CD8-positive, alpha-beta memory T cell (primary cell): Measurements from ENCODE around the gene LRBA. TPM values are rescaled to one million over a fixed set of nuclear protein-coding genes. Genes with fewer than 3 reads are reported as not detected.

Experiments used
- CTCF ChIA-PET: fragments of 350-600 bp; sonication (Branson Sonifier 250); formaldehyde crosslinking; loops from one replicate; lab custom pipeline; 2021; ENCODE audit warnings: antibody characterized with exemption; lab: Charles Lee
- POLR2A ChIA-PET: fragments of 350-600 bp; sonication (Branson Sonifier 250); formaldehyde crosslinking; loops from one replicate; lab custom pipeline; 2021; ENCODE audit warnings: antibody characterized with exemption; lab: Charles Lee
- DNase-seq, 5 donors: peaks; one replicate each; pipeline versions ENCODE4 v3.0.0 to v3.0.0-alpha.2; 2020 to 2022; ENCODE audit warnings: mixed read lengths in 1 of 5
- H3K27ac ChIP-seq: one replicate; pipeline ENCODE4 v1.7.0; 2013; ENCODE audit warnings: low read depth, mild to moderate bottlenecking, low read length, moderate library complexity
- H3K27me3 ChIP-seq: 2 replicates; pipeline ENCODE4 v1.7.0; 2013; ENCODE audit warnings: low read length, mild to moderate bottlenecking; ENCODE audit not compliant: insufficient read depth, poor library complexity, severe bottlenecking
- H3K36me3 ChIP-seq: 2 replicates; pipeline ENCODE4 v1.7.0; 2013; ENCODE audit warnings: mild to moderate bottlenecking, low read length, moderate library complexity; ENCODE audit not compliant: insufficient read depth
- H3K4me1 ChIP-seq: 2 replicates; pipeline ENCODE4 v1.7.0; 2013; ENCODE audit warnings: mild to moderate bottlenecking, low read length, moderate library complexity; ENCODE audit not compliant: insufficient read depth
- H3K4me3 ChIP-seq: 2 replicates; pipeline ENCODE4 v1.7.0; 2013; ENCODE audit warnings: mild to moderate bottlenecking, low read length
- H3K9me3 ChIP-seq: 2 replicates; pipeline ENCODE4 v1.7.0; 2013; ENCODE audit warnings: mild to moderate bottlenecking, low read length
- H3K27ac Mint-ChIP-seq, 8 donors: one replicate each; pipeline ENCODE4 v1.8.0; 2020 to 2021; ENCODE audit warnings: mixed read lengths in 8 of 8, mild to moderate bottlenecking in 6 of 8, inconsistent platforms in 3 of 8, moderate library complexity in 3 of 8
- H3K27me3 Mint-ChIP-seq, 2 donors: one replicate each; pipeline ENCODE4 v1.8.0; 2020 to 2021; ENCODE audit warnings: mixed read lengths in 2 of 2, mild to moderate bottlenecking in 1 of 2, moderate library complexity in 1 of 2
- H3K36me3 Mint-ChIP-seq, 3 donors: one replicate each; pipeline ENCODE4 v1.8.0; 2020 to 2021; ENCODE audit warnings: mixed read lengths in 3 of 3, inconsistent platforms in 1 of 3, mild to moderate bottlenecking in 1 of 3
- H3K4me1 Mint-ChIP-seq, 3 donors: one replicate each; pipeline ENCODE4 v1.8.0; 2020 to 2021; ENCODE audit warnings: mixed read lengths in 3 of 3, inconsistent platforms in 1 of 3, mild to moderate bottlenecking in 1 of 3
- H3K4me3 Mint-ChIP-seq, 7 donors: one replicate each; pipeline ENCODE4 v1.8.0; 2020 to 2021; ENCODE audit warnings: mixed read lengths in 7 of 7, mild to moderate bottlenecking in 6 of 7, moderate library complexity in 4 of 7, inconsistent platforms in 2 of 7
- H3K9me3 Mint-ChIP-seq, 5 donors: one replicate each; pipeline ENCODE4 v1.8.0; 2020 to 2022; ENCODE audit warnings: mixed read lengths in 5 of 5, mild to moderate bottlenecking in 3 of 5, moderate library complexity in 2 of 5, inconsistent platforms in 1 of 5
- polyA plus RNA-seq: library from polyadenylated mRNA; unstranded; fragments of 300-500 nt; fragmentation: Illumina TruSeq; gene quantifications from one replicate; pipeline ENCODE4 v1.2.3, GENCODE V29; 2021
- total RNA-seq, 2 experiments: library from RNA; stranded (reverse); gene quantifications; one replicate each; pipeline ENCODE4 v1.2.3, GENCODE V29; 2021

LRBA gene
- total and polyA plus RNA-seq, 3 experiments from 2014 or later = 25.9 to 61.9 (median 56.4) TPM

- Histone ChIP-seq H3K36me3 (no peaks in the 10 kb centered on the region), H3K4me1 (no peaks in the 10 kb centered on the region), H3K27ac (no peak overlapping the region), H3K9me3 (no peaks in the 10 kb centered on the region), H3K27me3 (no peaks in the 10 kb centered on the region), H3K4me3 (no peak overlapping the region)
- Mint-ChIP-seq H3K4me3 (no peak overlapping the region), H3K27ac (no peak overlapping the region), H3K9me3 (peaks cover 0 to 5% (median 0%) of the 10 kb centered on the region in 5 donors), H3K27me3 (no peaks in the 10 kb centered on the region), H3K4me1 (peaks cover 9 to 16% (median 16%) of the 10 kb centered on the region in 3 donors), H3K36me3 (peaks cover 5 to 10% (median 10%) of the 10 kb centered on the region in 3 donors)
- CTCF ChIA-PET = no interaction called here
- POLR2A ChIA-PET = no interaction called here
- no peak for DNase-seq
Measured at GRCh38 chr4:150628073-150628472, 387.0 kb downstream of the LRBA start.

- no peaks in the 10 kb centered on the region for H3K4me1 ChIP-seq
- no peak overlapping the region for H3K27ac ChIP-seq
- no peak for DNase-seq
- Mint-ChIP-seq H3K27me3 (no peaks in the 10 kb centered on the region), H3K36me3 (peaks cover 9 to 17% (median 11%) of the 10 kb centered on the region in 3 donors), H3K4me3 (no peak overlapping the region), H3K4me1 (peaks cover 10 to 18% (median 12%) of the 10 kb centered on the region in 3 donors), H3K9me3 (peaks cover 0 to 3% (median 0%) of the 10 kb centered on the region in 5 donors), H3K27ac (no peak overlapping the region)
- no peaks in the 10 kb centered on the region for H3K27me3 ChIP-seq
- ChIA-PET CTCF (no interaction called here), POLR2A (no interaction called here)
- H3K9me3 ChIP-seq = no peaks in the 10 kb centered on the region
- H3K36me3 ChIP-seq = no peaks in the 10 kb centered on the region
- no peak overlapping the region for H3K4me3 ChIP-seq
Measured at GRCh38 chr4:150625033-150625432, 390.1 kb downstream of the LRBA start.

- H3K9me3 Mint-ChIP-seq = peaks cover 0 to 3% (median 0%) of the 10 kb centered on the region in 5 donors
- Histone ChIP-seq H3K4me3 (no peak overlapping the region), H3K27ac (no peak overlapping the region), H3K4me1 (no peaks in the 10 kb centered on the region), H3K9me3 (no peaks in the 10 kb centered on the region), H3K36me3 (no peaks in the 10 kb centered on the region), H3K27me3 (no peaks in the 10 kb centered on the region)
- CTCF ChIA-PET = no interaction called here
- H3K27ac Mint-ChIP-seq = no peak overlapping the region
- H3K4me3 Mint-ChIP-seq = no peak overlapping the region
- peaks cover 12 to 23% (median 19%) of the 10 kb centered on the region in 3 donors for H3K4me1 Mint-ChIP-seq
- H3K27me3 Mint-ChIP-seq = no peaks in the 10 kb centered on the region
- POLR2A ChIA-PET = no interaction called here
- H3K36me3 Mint-ChIP-seq = peaks cover 9 to 15% (median 9%) of the 10 kb centered on the region in 3 donors
- no peak for DNase-seq
Measured at GRCh38 chr4:150624055-150624454, 391.0 kb downstream of the LRBA start.

GRCh38 chr4:150619042-150619441 lies 396.0 kb downstream of the LRBA start:
- no peak for DNase-seq
- H3K36me3 ChIP-seq = no peaks in the 10 kb centered on the region
- peaks cover 0 to 3% (median 0%) of the 10 kb centered on the region in 5 donors for H3K9me3 Mint-ChIP-seq
- H3K4me1 ChIP-seq = no peaks in the 10 kb centered on the region
- no peaks in the 10 kb centered on the region for H3K27me3 ChIP-seq
- H3K4me3 ChIP-seq = no peak overlapping the region
- H3K4me1 Mint-ChIP-seq = peaks cover 10 to 19% (median 15%) of the 10 kb centered on the region in 3 donors
- peaks cover 13 to 15% (median 14%) of the 10 kb centered on the region in 3 donors for H3K36me3 Mint-ChIP-seq
- ChIA-PET POLR2A (no interaction called here), CTCF (no interaction called here)
- H3K27ac ChIP-seq = no peak overlapping the region
- H3K27ac Mint-ChIP-seq = no peak overlapping the region
- no peaks in the 10 kb centered on the region for H3K9me3 ChIP-seq
- no peaks in the 10 kb centered on the region for H3K27me3 Mint-ChIP-seq
- peak overlapping the region in 1 of 7 donors; percentile 22 for H3K4me3 Mint-ChIP-seq

- CTCF ChIA-PET = interaction anchor here (1.6 kb wide), 1 partner anchor 16 kb away, joined by 3 read pairs; no protein-coding TSS in a partner anchor
- H3K9me3 Mint-ChIP-seq = no peaks in the 10 kb centered on the region
- POLR2A ChIA-PET = no interaction called here
- no peaks in the 10 kb centered on the region for H3K27me3 ChIP-seq
- H3K27me3 Mint-ChIP-seq = no peaks in the 10 kb centered on the region
- H3K9me3 ChIP-seq = no peaks in the 10 kb centered on the region
- no peaks in the 10 kb centered on the region for H3K4me1 ChIP-seq
- H3K36me3 Mint-ChIP-seq = peaks cover 0 to 25% (median 22%) of the 10 kb centered on the region in 3 donors
- no peak overlapping the region for H3K4me3 ChIP-seq
- no peak for DNase-seq
- no peak overlapping the region for H3K4me3 Mint-ChIP-seq
- no peak overlapping the region for H3K27ac Mint-ChIP-seq
- H3K36me3 ChIP-seq = no peaks in the 10 kb centered on the region
- H3K4me1 Mint-ChIP-seq = peaks cover 0 to 6% (median 2%) of the 10 kb centered on the region in 3 donors
- no peak overlapping the region for H3K27ac ChIP-seq
Measured at GRCh38 chr4:150609131-150609530, 406.0 kb downstream of the LRBA start.

GRCh38 chr4:150600812-150601445 lies 414.2 kb downstream of the LRBA start:
- H3K4me3 ChIP-seq = no peak overlapping the region
- H3K9me3 ChIP-seq = no peaks in the 10 kb centered on the region
- ChIA-PET CTCF (no interaction called here), POLR2A (no interaction called here)
- no peak overlapping the region for H3K4me3 Mint-ChIP-seq
- no peaks in the 10 kb centered on the region for H3K4me1 ChIP-seq
- peaks cover 0 to 1% (median 0%) of the 10 kb centered on the region in 3 donors for H3K4me1 Mint-ChIP-seq
- no peaks in the 10 kb centered on the region for H3K9me3 Mint-ChIP-seq
- H3K27me3 ChIP-seq = no peaks in the 10 kb centered on the region
- DNase-seq = no peak
- peak overlapping the region in 2 of 8 donors; percentile 6 to 58 for H3K27ac Mint-ChIP-seq
- peaks cover 4% of the 10 kb centered on the region for H3K36me3 ChIP-seq
- no peak overlapping the region for H3K27ac ChIP-seq
- H3K27me3 Mint-ChIP-seq = no peaks in the 10 kb centered on the region
- peaks cover 0 to 18% (median 9%) of the 10 kb centered on the region in 3 donors for H3K36me3 Mint-ChIP-seq

- no peak for DNase-seq
- Mint-ChIP-seq H3K36me3 (peaks cover 0 to 18% (median 9%) of the 10 kb centered on the region in 3 donors), H3K4me1 (peaks cover 0 to 1% (median 0%) of the 10 kb centered on the region in 3 donors), H3K27ac (no peak overlapping the region), H3K27me3 (no peaks in the 10 kb centered on the region), H3K4me3 (no peak overlapping the region), H3K9me3 (no peaks in the 10 kb centered on the region)
- H3K9me3 ChIP-seq = no peaks in the 10 kb centered on the region
- H3K36me3 ChIP-seq = peaks cover 4% of the 10 kb centered on the region
- no peak overlapping the region for H3K27ac ChIP-seq
- ChIA-PET CTCF (no interaction called here), POLR2A (no interaction called here)
- H3K4me3 ChIP-seq = no peak overlapping the region
- no peaks in the 10 kb centered on the region for H3K27me3 ChIP-seq
- H3K4me1 ChIP-seq = no peaks in the 10 kb centered on the region
Measured at GRCh38 chr4:150599547-150599946, 415.5 kb downstream of the LRBA start.

GRCh38 chr4:150598909-150599308 lies 416.2 kb downstream of the LRBA start:
- Mint-ChIP-seq H3K4me3 (no peak overlapping the region), H3K4me1 (peaks cover 0 to 1% (median 0%) of the 10 kb centered on the region in 3 donors), H3K9me3 (no peaks in the 10 kb centered on the region), H3K27me3 (no peaks in the 10 kb centered on the region), H3K27ac (no peak overlapping the region), H3K36me3 (peaks cover 0 to 18% (median 9%) of the 10 kb centered on the region in 3 donors)
- CTCF ChIA-PET = no interaction called here
- H3K27me3 ChIP-seq = no peaks in the 10 kb centered on the region
- no peak overlapping the region for H3K27ac ChIP-seq
- POLR2A ChIA-PET = no interaction called here
- no peak for DNase-seq
- H3K36me3 ChIP-seq = peaks cover 4% of the 10 kb centered on the region
- no peaks in the 10 kb centered on the region for H3K9me3 ChIP-seq
- H3K4me1 ChIP-seq = no peaks in the 10 kb centered on the region
- H3K4me3 ChIP-seq = no peak overlapping the region
